Stromal cell of bone marrow (primary cell): Measurements from ENCODE around the gene HCLS1.
"Not testable (repeated sequence)": the region's sequence is repeated elsewhere in the genome, so short reads cannot be mapped to it uniquely, and the experiment has no call there.

Experiments used
- DNase-seq: peaks from one replicate; pipeline ENCODE4 v3.0.0-alpha.2; 2012; ENCODE audit warnings: low read depth

HCLS1 gene

DNA sequence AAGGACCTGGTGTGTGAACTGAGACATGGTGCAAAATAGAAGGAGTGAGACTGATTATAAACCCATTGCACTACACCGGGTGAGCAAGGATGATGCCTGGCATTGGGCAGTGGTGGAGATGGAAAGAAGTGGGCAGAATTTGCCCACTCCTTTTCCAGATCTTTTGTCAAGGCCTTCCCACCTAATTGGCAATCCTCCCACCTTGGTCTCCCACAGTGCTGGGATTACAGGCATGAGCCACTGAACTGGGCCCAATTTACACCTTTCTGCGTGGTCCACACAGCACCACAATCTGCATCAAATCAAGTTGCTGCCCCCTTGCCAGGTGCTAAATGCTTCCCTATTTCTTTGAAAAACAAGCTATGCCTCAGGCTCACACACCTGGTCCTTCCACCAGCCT, 62.1 kb downstream of the HCLS1 start:
- no peak for DNase-seq

DNA sequence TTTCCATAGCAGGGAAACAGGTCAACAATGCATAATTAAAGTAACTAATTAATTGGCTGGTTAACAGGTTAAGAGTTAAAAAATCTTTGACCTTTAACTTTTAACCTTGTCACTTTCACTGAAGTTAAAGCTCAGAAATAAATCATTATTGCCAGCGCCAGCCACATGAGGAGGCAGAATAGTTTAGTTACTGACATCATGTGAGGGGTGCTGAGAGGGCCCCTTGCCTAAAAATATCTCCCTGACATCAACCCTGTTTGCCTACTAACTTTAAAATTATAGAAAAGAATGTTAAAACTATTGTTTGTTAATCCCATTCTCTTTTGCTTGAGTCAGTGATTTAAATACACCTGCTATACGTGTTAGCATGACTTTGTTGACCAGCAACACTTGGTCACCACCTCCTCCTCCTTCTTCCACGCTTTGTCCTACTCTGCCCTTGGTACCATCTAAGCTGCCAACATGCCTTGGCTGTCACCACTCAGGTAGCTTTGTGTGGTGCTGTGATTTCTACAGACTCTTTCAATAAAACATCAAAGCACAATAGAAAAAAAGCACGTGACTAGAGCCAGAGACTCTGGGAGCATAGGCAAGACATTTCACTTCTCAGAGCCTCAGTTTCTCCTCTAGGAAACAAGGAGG, 64.8 kb downstream of the HCLS1 start:
- no peak for DNase-seq

DNA sequence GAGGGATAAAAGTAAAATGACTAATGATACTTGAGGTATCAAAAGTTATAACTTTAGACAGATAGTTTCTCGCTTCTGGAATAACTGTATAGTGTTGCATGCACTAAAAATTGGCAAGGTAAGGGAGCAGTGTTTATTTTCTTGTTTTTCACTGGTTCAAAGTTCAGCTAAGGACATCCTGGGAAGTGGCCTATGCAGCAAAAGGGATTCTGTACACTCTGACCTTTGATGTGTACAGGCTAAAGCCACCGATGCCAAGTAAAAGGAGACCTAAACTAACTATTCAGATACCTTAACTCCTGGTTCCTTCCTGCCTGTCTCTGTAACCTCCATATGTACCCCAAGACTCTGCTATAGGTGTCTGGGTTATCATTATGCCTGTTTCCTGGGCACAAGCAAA, 65.9 kb downstream of the HCLS1 start:
- DNase-seq = no peak

DNA sequence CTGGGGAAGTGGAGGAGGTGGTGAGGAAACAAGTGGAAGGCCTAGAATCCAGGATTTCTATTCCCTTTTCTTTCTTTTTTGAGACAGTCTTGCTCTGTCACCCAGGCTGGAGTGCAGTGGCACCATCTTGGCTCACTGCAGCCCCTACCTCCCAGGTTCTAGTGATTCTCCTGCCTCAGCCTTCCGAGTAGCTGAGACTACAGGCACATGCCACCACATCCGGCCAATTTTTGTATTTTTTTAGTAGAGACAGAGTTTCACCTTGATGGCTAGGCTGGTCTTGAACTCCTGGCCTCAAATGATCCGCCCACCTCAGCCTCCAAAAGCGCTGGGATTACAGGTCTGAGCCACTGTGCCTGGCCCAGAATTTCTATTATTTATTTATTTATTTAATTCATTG, 66.9 kb downstream of the HCLS1 start:
- not testable (repeated sequence) for DNase-seq

DNA sequence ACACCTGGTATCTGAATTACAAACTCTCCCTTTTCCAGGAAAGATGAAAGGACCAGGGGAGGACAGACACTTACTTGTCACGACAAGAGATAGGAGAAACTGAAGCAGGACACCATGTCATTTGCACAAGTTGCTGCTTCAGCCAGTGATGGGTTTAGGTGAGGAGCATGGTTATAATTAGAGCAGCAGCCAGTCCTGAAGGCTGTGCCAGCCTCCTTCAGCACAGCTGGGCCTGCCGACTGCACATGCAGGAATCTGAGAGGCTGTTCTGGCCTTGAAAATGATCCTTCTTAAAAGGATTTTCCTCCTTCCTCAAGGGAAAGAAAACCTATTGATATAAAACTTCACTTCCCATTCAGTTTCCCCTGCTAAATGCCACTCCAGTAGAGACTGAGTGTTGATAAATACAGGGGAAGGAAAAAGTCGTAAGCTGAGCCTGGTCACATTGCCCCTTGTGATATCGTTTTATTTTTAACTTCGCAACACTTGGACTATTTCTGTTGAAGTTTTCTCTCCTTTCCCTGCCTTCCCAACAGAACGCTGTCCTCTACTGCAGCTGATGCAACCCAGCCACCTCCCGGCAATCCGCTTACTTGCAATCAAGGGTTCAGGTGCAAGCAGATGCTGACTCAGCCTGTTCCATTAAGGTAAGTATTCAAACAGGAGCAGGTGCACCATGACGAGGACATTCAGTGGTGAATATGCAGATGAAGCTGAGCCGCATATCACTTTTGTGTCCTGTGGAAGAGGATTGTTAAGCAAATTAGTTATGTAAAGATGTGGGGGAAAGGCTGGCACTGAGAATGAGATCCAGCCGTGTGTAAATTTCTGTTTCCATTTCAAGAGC, 67.6 kb downstream of the HCLS1 start, which contains the start of gene FBXO40:
Gene FBXO40 (plus strand): TSS at position 524 of the 847 bp plus-strand sequence. CDS start 27,197 bp downstream, outside the sequence.
- no peak for DNase-seq

DNA sequence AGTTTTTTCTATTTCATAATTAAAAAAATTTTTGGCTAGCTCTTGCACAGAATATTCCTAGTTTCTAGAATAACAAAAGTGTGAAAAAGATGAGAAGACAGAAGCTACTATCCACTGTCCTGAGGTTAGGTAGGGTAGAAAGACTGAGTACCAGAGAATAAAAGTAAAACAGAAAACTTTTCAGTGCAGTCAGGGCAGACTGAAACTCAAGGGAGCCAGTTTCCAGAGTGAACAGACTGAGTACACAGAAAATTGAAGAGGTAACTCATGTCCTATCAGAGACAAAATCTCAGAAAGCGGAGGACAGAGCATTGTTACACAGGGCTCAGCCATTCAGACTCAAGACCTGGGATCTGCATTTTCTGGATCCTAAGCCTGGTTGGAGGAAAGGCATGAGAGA, 76.3 kb downstream of the HCLS1 start:
- DNase-seq = no peak

DNA sequence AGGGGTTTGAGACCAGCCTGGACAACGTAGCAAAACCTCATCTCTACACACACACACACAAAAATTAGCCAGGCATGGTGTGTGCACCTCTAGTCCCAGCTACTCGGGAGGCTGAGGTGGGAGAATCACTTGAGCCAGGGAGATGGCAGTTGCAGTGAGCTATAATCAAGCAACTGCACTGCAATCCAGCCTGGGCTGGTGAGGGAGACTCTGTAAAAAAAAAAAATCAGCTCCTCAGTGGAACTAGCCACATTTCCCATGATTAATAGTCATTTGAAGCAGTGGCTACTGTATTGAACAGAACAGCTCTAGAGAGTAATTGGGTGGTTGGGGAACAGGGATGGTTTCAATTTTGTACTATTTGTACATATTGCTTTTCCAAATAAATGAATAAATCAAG, 79.0 kb downstream of the HCLS1 start:
- DNase-seq = no peak
